Fibroblast of lung (primary cell): ENCODE data around the gene FAM117B. TPM values are rescaled to one million over a fixed set of nuclear protein-coding genes. Genes with fewer than 3 reads are reported as not detected.

Experiments
- DNase-seq, 2 donors: peaks; one replicate each; pipeline versions ENCODE4 v3.0.0 to v3.0.0-alpha.2; 2010; ENCODE audit warnings: low read depth in 2 of 2
- H2AFZ ChIP-seq: 2 replicates; pipeline ENCODE4 v1.5.1; 2012; ENCODE audit warnings: low read length, control low read depth, inconsistent platforms
- H3K27ac ChIP-seq: 2 replicates; pipeline ENCODE4 v1.5.1; 2011; ENCODE audit warnings: low read length, control low read depth; ENCODE audit not compliant: insufficient read depth
- H3K27me3 ChIP-seq: 2 replicates; pipeline ENCODE4 v1.5.1; 2011; ENCODE audit warnings: mild to moderate bottlenecking, low read length; ENCODE audit not compliant: control insufficient read depth, insufficient read depth
- H3K36me3 ChIP-seq: 2 replicates; pipeline ENCODE4 v1.5.1; 2011; ENCODE audit warnings: low read length; ENCODE audit not compliant: control insufficient read depth, insufficient read depth
- H3K4me1 ChIP-seq: 2 replicates; pipeline ENCODE4 v1.5.1; 2011; ENCODE audit warnings: low read length; ENCODE audit not compliant: control insufficient read depth, insufficient read depth; ENCODE audit errors: extremely low read depth
- H3K4me2 ChIP-seq: 2 replicates; pipeline ENCODE4 v1.5.1; 2011; ENCODE audit warnings: low read length, control low read depth; ENCODE audit not compliant: insufficient read depth; ENCODE audit errors: extremely low read depth
- H3K4me3 ChIP-seq, 4 experiments: fragments of 200-600 bp in 1 of 4; sonication (generic) in 1 of 4; replicated peaks in 1 of 4; 2 replicates each; pipeline ENCODE4 v1.5.1; 2011 to 2016; ENCODE audit warnings: low read length in 4 of 4, low read depth in 3 of 4, mild to moderate bottlenecking in 3 of 4, control low read depth in 2 of 4, inconsistent platforms in 1 of 4, mixed read lengths in 1 of 4; ENCODE audit not compliant: insufficient read depth in 1 of 4; ENCODE audit errors: control extremely low read depth in 1 of 4
- H3K79me2 ChIP-seq: 2 replicates; pipeline ENCODE4 v1.5.1; 2012; ENCODE audit warnings: mild to moderate bottlenecking, low read length, inconsistent platforms; ENCODE audit not compliant: control insufficient read depth, insufficient read depth
- H3K9ac ChIP-seq: 2 replicates; pipeline ENCODE4 v1.5.1; 2011; ENCODE audit warnings: mild to moderate bottlenecking, low read length, control low read depth; ENCODE audit not compliant: insufficient read depth
- H3K9me3 ChIP-seq: 2 replicates; pipeline ENCODE4 v1.5.1; 2012; ENCODE audit warnings: low read depth, low read length; ENCODE audit not compliant: control insufficient read depth, insufficient read depth
- H4K20me1 ChIP-seq: 2 replicates; pipeline ENCODE4 v1.5.1; 2011; ENCODE audit warnings: low read length; ENCODE audit not compliant: control insufficient read depth, insufficient read depth; ENCODE audit errors: extremely low read depth
- EZH2 ChIP-seq: IDR thresholded peaks from 2 replicates; pipeline ENCODE4 v1.5.1; 2012; ENCODE audit warnings: low read length, control low read depth, mild to moderate bottlenecking; ENCODE audit errors: missing control alignments
- polyA plus RNA-seq, 2 donors: library from polyadenylated mRNA; depleted of rRNA in 1 of 2; stranded (reverse) in 1 of 2; unstranded in 1 of 2; fragments of >200 nt; gene quantifications; 2 replicates each; pipeline ENCODE4 v1.2.1, GENCODE V29; 2011 to 2012; ENCODE audit warnings: missing spikeins in 1 of 2
- total RNA-seq: library from RNA; depleted of rRNA; stranded (reverse); fragments of >200 nt; gene quantifications from 2 replicates; pipeline ENCODE4 v1.2.1, GENCODE V29; 2014
- TF ChIP-seq, protein P1 (sequence below), 2 donors: IDR thresholded peaks in 1 of 2; conservative IDR thresholded peaks in 1 of 2; 1 replicate in 1 of 2; 2 replicates in 1 of 2; pipeline ENCODE4 v1.5.1; 2011 to 2012; ENCODE audit warnings: low read length in 2 of 2, control low read depth in 1 of 2, inconsistent platforms in 1 of 2, low read depth in 1 of 2, mild to moderate bottlenecking in 1 of 2

FAM117B gene
- total and polyA plus RNA-seq, 2 donors (not counting 1 experiment from before 2014, with no cell fraction given): 0.73 to 1.8 TPM

DNA sequence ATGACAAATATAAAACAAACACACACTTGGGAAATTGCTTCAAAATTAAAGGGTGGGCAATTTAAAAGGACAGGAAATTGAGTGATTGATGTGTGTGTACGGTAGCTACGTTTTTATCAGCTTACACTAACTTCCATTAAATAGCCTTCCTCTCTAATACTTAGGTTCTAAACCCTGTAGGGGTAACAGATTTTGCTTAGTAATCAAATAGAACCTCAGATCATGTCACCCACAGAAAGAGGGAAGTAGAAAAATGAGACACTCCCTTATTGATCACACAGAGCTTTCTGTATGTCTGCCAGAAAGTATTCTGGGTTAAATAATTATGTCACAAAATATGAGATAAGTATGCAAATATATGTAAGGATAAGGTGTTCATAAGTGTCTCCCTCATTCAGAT lies 143.4 kb downstream of the FAM117B start:
- Histone ChIP-seq H3K4me3 (no peak overlapping the region), H3K9ac (no peak overlapping the region), H3K79me2 (no peaks in the 10 kb centered on the region), H4K20me1 (no peaks in the 10 kb centered on the region), H3K27ac (no peak overlapping the region), H3K27me3 (no peaks in the 10 kb centered on the region), H3K4me2 (no peak overlapping the region), H3K9me3 (no peaks in the 10 kb centered on the region), H2AFZ (no peak overlapping the region), H3K36me3 (no peaks in the 10 kb centered on the region), H3K4me1 (peaks cover 3% of the 10 kb centered on the region)
- no peak for TF ChIP-seq EZH2
- TF ChIP-seq, protein P1, sequence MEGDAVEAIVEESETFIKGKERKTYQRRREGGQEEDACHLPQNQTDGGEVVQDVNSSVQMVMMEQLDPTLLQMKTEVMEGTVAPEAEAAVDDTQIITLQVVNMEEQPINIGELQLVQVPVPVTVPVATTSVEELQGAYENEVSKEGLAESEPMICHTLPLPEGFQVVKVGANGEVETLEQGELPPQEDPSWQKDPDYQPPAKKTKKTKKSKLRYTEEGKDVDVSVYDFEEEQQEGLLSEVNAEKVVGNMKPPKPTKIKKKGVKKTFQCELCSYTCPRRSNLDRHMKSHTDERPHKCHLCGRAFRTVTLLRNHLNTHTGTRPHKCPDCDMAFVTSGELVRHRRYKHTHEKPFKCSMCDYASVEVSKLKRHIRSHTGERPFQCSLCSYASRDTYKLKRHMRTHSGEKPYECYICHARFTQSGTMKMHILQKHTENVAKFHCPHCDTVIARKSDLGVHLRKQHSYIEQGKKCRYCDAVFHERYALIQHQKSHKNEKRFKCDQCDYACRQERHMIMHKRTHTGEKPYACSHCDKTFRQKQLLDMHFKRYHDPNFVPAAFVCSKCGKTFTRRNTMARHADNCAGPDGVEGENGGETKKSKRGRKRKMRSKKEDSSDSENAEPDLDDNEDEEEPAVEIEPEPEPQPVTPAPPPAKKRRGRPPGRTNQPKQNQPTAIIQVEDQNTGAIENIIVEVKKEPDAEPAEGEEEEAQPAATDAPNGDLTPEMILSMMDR (conservative IDR thresholded peaks at IDR 0.05 in 1 of 2, IDR thresholded peaks at IDR 0.05 in 1 of 2; ENCODE audit: low read depth in 1 of 2, low read length in 2 of 2): no peak
- DNase-seq: no peak

DNA sequence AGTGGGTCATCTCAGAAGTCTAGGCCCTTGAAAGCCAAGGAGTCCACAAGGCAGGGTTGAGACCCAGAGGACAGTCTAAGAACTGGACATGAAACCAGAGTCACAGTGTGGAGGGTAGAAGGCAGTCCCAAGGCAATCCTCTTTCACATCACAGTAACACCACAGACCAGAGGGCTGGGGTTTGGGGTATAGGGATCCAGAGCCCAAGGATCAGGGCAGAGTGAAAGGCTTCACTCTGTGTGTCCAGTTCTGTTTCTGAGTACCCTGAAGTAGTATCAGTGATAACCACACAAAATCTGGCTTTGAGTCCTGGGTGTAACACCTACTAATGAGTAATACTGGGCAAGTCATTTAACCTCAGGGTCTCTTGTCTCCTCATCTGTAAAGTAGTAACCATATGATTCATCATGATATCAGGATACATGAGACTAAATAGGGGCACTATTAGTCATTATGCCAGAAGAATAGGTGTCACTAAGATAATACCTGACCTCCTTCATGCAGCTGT lies 145.8 kb downstream of the FAM117B start:
- no peak overlapping the region for H3K4me3 ChIP-seq
- H3K27me3 ChIP-seq: no peaks in the 10 kb centered on the region
- no peak overlapping the region for H2AFZ ChIP-seq
- H3K79me2 ChIP-seq: no peaks in the 10 kb centered on the region
- peak; percentile 41 to 89 for DNase-seq
- TF ChIP-seq EZH2: no peak
- TF ChIP-seq, protein P1 (conservative IDR thresholded peaks at IDR 0.05 in 1 of 2, IDR thresholded peaks at IDR 0.05 in 1 of 2; ENCODE audit: low read depth in 1 of 2, low read length in 2 of 2): no peak
- H3K9me3 ChIP-seq: no peaks in the 10 kb centered on the region
- H3K4me1 ChIP-seq: peaks cover 3% of the 10 kb centered on the region
- no peaks in the 10 kb centered on the region for H4K20me1 ChIP-seq
- no peak overlapping the region for H3K9ac ChIP-seq
- no peak overlapping the region for H3K4me2 ChIP-seq
- H3K27ac ChIP-seq: no peak overlapping the region
- H3K36me3 ChIP-seq: no peaks in the 10 kb centered on the region

DNA sequence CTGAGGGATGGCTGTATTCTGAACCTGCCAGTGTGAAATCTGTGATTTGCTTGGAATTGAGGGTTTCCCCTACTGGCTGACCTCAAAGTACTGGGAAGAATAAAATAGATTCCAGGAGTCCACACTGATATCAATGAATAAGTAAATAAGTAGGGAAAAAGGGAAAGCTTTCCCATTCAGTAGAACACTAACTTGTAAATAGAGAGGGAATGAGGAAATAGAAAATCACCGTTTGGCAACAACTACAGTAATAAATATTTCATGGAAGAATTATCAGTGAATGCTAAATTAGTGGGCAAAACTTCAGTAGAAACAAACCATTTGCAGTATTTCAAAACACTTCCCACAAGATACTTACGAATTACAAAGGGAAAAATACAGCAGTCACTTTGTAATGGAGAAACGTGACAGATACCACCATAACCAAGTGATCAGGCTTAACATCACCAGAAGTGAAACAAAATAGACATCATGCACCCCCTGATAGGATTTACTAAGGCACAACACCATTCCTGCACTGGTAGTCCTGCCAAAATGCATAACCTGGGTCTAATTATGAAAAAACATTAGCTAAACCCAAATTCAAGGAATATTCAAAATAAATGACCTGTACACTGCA lies 148.3 kb downstream of the FAM117B start:
- H3K4me1 ChIP-seq: peaks cover 3% of the 10 kb centered on the region

More for the DNA sequence above, 148.3 kb downstream of the FAM117B start:
- no peak for TF ChIP-seq EZH2
- TF ChIP-seq, protein P1 (conservative IDR thresholded peaks at IDR 0.05 in 1 of 2, IDR thresholded peaks at IDR 0.05 in 1 of 2; ENCODE audit: low read depth in 1 of 2, low read length in 2 of 2): no peak
- Histone ChIP-seq H2AFZ (no peak overlapping the region), H3K27ac (no peak overlapping the region), H3K4me3 (no peak overlapping the region), H3K27me3 (no peaks in the 10 kb centered on the region), H3K4me2 (no peak overlapping the region), H3K36me3 (no peaks in the 10 kb centered on the region), H3K9me3 (no peaks in the 10 kb centered on the region), H3K9ac (no peak overlapping the region), H4K20me1 (no peaks in the 10 kb centered on the region), H3K79me2 (no peaks in the 10 kb centered on the region)
- no peak for DNase-seq
